Ovary (tissue), 9 donors: Measurements from ENCODE around the gene AKNA. TPM values are rescaled to one million over a fixed set of nuclear protein-coding genes. Genes with fewer than 3 reads are reported as not detected.

ENCODE experiments used
- DNase-seq, 5 donors: peaks; one replicate each; pipeline ENCODE4 v3.0.0-alpha.2; 2019 to 2020
- H3K27ac ChIP-seq, 2 donors: fragments of 200-600 bp; one replicate each; pipeline versions ENCODE4 v1.5.1 to v1.8.0; 2019 to 2022
- H3K27me3 ChIP-seq: fragments of 200-600 bp; one replicate; pipeline ENCODE4 v1.8.0; 2022
- H3K36me3 ChIP-seq: fragments of 200-600 bp; sonication (generic); one replicate; pipeline ENCODE4 v1.5.1; 2019
- H3K4me1 ChIP-seq: one replicate; pipeline ENCODE4 v1.8.1; 2013; ENCODE audit warnings: mild to moderate bottlenecking, moderate library complexity; ENCODE audit not compliant: insufficient read depth
- H3K4me3 ChIP-seq: fragments of 200-600 bp; sonication (generic); one replicate; pipeline ENCODE4 v1.5.1; 2017
- H3K9me3 ChIP-seq, 2 donors: fragments of 200-600 bp in 1 of 2; sonication (generic) in 1 of 2; one replicate each; pipeline versions ENCODE4 v1.5.1 to v1.8.1; 2013 to 2019; ENCODE audit warnings: mild to moderate bottlenecking in 1 of 2, moderate library complexity in 1 of 2
- EP300 ChIP-seq: sonication (generic); formaldehyde crosslinking; IDR thresholded peaks from one replicate; pipeline ENCODE4 v1.6.1; 2017; ENCODE audit warnings: antibody characterized with exemption
- POLR2A ChIP-seq: fragments of 450-650 bp; IDR thresholded peaks from one replicate; pipeline ENCODE4 v1.6.1; 2017; ENCODE audit warnings: antibody characterized with exemption, mild to moderate bottlenecking, moderate library complexity
- WGBS, 3 donors: extraction: QIAGEN DNeasy Blood & Tissue Kit in 1 of 3; methylation state at CpG; one replicate each; pipeline versions ENCODE4 v1.1.5 to v1.1.7; 2013 to 2017; 5-methylcytosine and 5-hydroxymethylcytosine counted together
- intact Hi-C, 4 donors: fragments of 100-400 bp; cut with DNase I; formaldehyde crosslinking; loops; one replicate each; pipeline versions ENCODE4 v1.11.0 to v1.15.1; 2022 to 2023
- polyA plus RNA-seq, 2 donors: library from polyadenylated mRNA; stranded (reverse); fragments of 200-250 nt in 1 of 2; fragments of 350-450 nt in 1 of 2; fragmentation: Illumina TruSeq in 1 of 2; extraction: RNeasy Lipid Tissue Mini Kit (QIAGEN cat#74804) in 1 of 2; gene quantifications; one replicate each; pipeline ENCODE4 v1.2.3, GENCODE V29; 2013 to 2014
- total RNA-seq, 7 donors: library from RNA; depleted of rRNA in 2 of 7; stranded (reverse); fragments of >200 nt in 2 of 7; fragmentation: NEBNext Ultra II Directional in 3 of 7; extraction: Animal tissue kit (Norgen Biotek cat#: 25700) in 3 of 7; gene quantifications; one replicate each; pipeline versions ENCODE4 v1.1.0 to v1.2.4, GENCODE V29; 2016 to 2023
- TF ChIP-seq, protein P1 (sequence below), 3 donors: fragments of 450-650 bp in 2 of 3; fragments of 200-600 bp in 1 of 3; IDR thresholded peaks; one replicate each; pipeline versions ENCODE4 v1.5.1 to v1.8.0; 2016 to 2022; ENCODE audit warnings: antibody characterized with exemption in 3 of 3, mild to moderate bottlenecking in 1 of 3
- donor health status: DM: no; HTN: no; CAD: no; lungs with moderate emphysema.
- donor health status: DM: no; HTN: no; CAD: no.
- donor health status: Bipolar disorder and iron deficiency.
- donor health status: DM: yes; HTN: yes; CAD: no.
- donor health status: DM: no; HTN: no; CAD: no.
- donor health status: DM: yes; HTN: yes; CAD: no.

Gene AKNA
- total and polyA plus RNA-seq, 9 donors, result 12.9 to 123 (median 36.4) TPM

DNA sequence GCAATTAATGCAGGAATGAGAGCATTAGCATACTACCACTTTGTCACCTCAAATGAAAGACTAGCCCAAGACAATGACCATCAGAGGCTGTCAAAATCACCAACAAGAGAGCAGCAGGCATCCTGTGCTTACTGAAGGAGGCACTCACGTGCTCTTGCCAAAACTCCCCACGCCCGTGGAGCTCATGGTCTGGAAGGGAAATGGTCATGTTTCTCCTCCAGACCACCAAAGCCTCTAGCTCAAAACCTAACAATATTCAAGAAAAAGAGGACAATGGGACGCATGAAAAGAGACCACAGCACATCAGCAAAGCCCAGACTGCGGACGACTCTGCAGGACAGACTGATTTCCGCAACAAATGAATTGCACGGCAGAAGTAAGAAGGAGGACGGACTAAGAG is 12.8 kb downstream of the AKNA start:
- H3K9me3 ChIP-seq, result no peaks in the 10 kb centered on the region
- TF ChIP-seq EP300, result no peak
- no peak for TF ChIP-seq POLR2A
- TF ChIP-seq, protein P1, sequence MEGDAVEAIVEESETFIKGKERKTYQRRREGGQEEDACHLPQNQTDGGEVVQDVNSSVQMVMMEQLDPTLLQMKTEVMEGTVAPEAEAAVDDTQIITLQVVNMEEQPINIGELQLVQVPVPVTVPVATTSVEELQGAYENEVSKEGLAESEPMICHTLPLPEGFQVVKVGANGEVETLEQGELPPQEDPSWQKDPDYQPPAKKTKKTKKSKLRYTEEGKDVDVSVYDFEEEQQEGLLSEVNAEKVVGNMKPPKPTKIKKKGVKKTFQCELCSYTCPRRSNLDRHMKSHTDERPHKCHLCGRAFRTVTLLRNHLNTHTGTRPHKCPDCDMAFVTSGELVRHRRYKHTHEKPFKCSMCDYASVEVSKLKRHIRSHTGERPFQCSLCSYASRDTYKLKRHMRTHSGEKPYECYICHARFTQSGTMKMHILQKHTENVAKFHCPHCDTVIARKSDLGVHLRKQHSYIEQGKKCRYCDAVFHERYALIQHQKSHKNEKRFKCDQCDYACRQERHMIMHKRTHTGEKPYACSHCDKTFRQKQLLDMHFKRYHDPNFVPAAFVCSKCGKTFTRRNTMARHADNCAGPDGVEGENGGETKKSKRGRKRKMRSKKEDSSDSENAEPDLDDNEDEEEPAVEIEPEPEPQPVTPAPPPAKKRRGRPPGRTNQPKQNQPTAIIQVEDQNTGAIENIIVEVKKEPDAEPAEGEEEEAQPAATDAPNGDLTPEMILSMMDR (IDR thresholded peaks at IDR 0.05), result no peak
- WGBS, 3 donors, result 84 to 85% (median 85%) methylated on average over 9 of the region's 9 CpGs
- DNase-seq, result peak in 1 of 5 donors; percentile 4
- no peaks in the 10 kb centered on the region for H3K27me3 ChIP-seq
- peaks cover 4% of the 10 kb centered on the region for H3K4me1 ChIP-seq
- intact Hi-C loops, result no loop called here
- no peaks in the 10 kb centered on the region for H3K36me3 ChIP-seq
- H3K4me3 ChIP-seq, result no peak overlapping the region
- no peak overlapping the region for H3K27ac ChIP-seq

DNA sequence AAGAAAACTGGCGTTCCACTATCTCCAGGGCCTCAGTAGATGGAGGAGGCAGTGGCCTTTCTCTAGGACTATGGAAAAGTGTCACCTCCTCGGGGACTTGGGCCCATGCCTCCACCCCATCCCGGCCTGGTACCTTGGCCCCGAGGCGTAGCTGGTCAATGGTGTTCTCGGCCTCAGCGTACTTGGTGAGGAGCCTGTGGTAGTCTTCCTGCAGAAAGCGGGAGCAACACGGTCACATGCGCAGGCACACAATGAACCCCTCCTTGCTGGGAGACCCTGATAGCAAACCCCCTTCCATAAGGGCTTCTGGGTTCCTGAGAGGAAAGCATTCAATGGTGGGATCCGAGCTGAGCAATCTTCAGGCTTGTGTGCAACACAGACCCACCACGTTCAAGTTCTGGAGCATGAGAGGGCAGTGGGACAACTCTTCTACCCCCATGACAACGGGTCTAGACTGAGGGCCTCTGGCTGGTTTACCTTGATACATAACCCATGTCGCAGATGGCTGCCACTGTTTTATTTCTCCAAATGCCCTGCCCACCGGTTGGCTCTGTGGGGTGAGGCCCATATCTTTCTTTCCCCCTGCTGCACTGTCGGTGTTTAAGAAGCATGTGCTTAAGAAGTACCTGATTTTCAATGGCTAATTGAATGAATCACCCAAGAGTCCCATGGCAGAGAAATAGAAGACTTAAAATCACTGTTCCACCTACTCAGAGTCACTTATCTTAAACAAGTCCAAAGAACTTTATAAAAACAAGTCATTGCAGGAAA is 13.6 kb downstream of the AKNA start:
- intact Hi-C loops, result no loop called here
- H3K36me3 ChIP-seq, result no peaks in the 10 kb centered on the region
- WGBS, 3 donors, result 86 to 88% (median 88%) methylated on average over 16 of the region's 16 CpGs
- no peak overlapping the region for H3K27ac ChIP-seq
- H3K9me3 ChIP-seq, result no peaks in the 10 kb centered on the region
- peaks cover 4% of the 10 kb centered on the region for H3K4me1 ChIP-seq
- TF ChIP-seq POLR2A, result no peak
- no peak for TF ChIP-seq EP300
- TF ChIP-seq, protein P1 (IDR thresholded peaks at IDR 0.05), result no peak
- no peak overlapping the region for H3K4me3 ChIP-seq
- DNase-seq, result peak in 1 of 5 donors; percentile 33
- no peaks in the 10 kb centered on the region for H3K27me3 ChIP-seq

DNA sequence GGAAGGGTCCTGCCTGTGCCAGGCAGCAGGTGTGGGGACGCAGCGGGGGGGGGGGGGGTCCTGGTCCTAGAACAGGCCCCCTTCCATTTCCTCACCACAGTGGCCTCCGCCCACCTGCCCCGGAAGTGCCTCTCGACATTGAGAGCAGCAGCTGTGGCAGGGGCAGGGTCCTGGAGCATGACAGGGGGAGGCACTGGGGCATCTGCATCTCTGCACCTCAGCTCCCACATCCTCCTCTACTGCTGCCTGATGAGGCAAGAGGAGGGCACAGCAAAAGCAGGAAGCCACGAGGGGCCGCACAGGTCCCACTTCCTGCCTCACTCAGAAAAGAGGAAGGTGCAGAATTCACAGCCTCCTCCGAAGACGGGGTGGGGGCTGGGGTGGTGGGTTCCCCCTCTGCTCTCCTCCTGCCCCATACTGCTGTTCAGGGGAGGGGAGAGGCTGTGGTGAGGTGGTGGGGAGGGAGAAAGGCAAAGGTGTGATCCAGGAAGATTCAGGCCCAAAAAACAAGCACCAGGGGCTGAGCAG is 14.8 kb downstream of the AKNA start:
- Histone ChIP-seq H3K4me3 (no peak overlapping the region), H3K9me3 (no peaks in the 10 kb centered on the region), H3K27me3 (no peaks in the 10 kb centered on the region), H3K4me1 (peaks cover 4% of the 10 kb centered on the region), H3K27ac (peak overlapping the region; percentile 32 to 51), H3K36me3 (no peaks in the 10 kb centered on the region)
- intact Hi-C loops, result no loop called here
- DNase-seq, result peak in 2 of 5 donors; percentile 29 to 44
- TF ChIP-seq EP300, result no peak
- TF ChIP-seq POLR2A, result no peak
- TF ChIP-seq, protein P1 (IDR thresholded peaks at IDR 0.05), result no peak
- WGBS, 3 donors, result 39 to 50% (median 40%) methylated on average over 8 to 9 of the region's 9 CpGs

DNA sequence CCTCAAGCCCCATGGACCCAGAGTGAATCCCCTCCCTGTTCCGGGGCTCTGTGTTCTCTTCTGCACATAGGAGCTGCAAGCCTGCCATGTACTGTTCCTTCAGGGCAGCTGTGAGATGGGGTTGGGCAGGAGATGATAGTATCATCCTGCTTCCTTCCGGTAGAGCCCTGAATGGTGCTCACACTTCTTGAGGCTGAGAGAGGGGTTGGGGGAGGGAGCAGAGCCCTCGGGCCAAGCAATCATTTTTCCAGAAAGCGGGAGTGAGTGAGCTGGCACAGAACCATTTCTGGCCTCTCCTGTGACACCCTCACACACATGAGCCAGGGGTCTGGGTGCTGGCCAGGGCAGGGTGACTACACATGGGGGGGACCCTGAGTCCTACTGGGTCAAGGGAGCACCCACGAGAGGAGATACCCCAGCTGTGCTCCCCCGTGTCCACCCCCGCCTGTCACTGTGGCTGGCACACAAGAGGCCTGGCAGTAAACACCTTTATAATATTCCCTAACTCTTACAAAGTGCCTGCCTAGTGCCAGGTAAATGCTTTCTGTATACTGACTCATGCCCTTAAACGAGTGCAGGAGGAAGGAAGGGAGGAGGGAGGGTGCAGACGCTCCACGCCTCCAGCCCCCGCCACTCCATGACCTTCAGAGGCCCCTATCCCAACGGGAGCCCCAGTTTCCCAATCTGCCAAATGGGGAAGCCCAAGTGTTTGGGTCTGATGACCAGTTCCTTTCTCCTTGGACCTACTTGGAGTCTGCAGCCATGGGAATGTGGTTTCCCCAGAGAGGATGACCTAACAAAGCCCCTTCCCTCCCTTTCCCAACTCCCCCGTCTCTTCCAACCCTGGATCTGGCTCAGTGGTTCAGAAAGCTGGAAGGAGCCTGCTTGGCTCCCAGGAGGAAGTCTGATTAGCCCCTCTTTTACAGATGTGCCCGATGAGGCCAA is 15.5 kb downstream of the AKNA start:
- no peaks in the 10 kb centered on the region for H3K36me3 ChIP-seq

More for the DNA sequence above, 15.5 kb downstream of the AKNA start:
- Histone ChIP-seq H3K27ac (peak overlapping the region in 1 of 2 donors; percentile 51), H3K4me3 (no peak overlapping the region), H3K27me3 (no peaks in the 10 kb centered on the region), H3K9me3 (no peaks in the 10 kb centered on the region), H3K4me1 (peaks cover 4% of the 10 kb centered on the region)
- TF ChIP-seq POLR2A, result no peak
- no peak for TF ChIP-seq EP300
- TF ChIP-seq, protein P1 (IDR thresholded peaks at IDR 0.05), result no peak
- DNase-seq, result peak in 2 of 5 donors; percentile 50 to 51
- 14 to 36% (median 30%) methylated on average over 14 of the region's 14 CpGs for WGBS, 3 donors
- intact Hi-C loops, result no loop called here
